Stimulated activated CD4-positive, alpha-beta T cell treated with anti-CD3 and anti-CD28 coated beads, TNF-alpha, amount 100 ng/mL, for 48 hours (primary cell): ENCODE measurements around the gene KHNYN.
"Not testable (repeated sequence)": the region's sequence is repeated elsewhere in the genome, so short reads cannot be mapped to it uniquely, and the experiment has no call there.

Experiments used
- DNase-seq, 3 donors: peaks; one replicate each; pipeline ENCODE4 v3.0.0-alpha.2; 2020; ENCODE audit warnings: low read depth in 3 of 3

Gene KHNYN

GRCh38 chr14:24473211-24473610, 43.5 kb downstream of the KHNYN start:
- no peak for DNase-seq

GRCh38 chr14:24475261-24475660, 45.5 kb downstream of the KHNYN start:
- no peak for DNase-seq

GRCh38 chr14:24479999-24480398, 50.2 kb downstream of the KHNYN start:
- DNase-seq: not testable (repeated sequence)

- DNase-seq: peak; percentile 19 to 41 (median 37)
Measured at GRCh38 chr14:24481622-24482324, 52.0 kb downstream of the KHNYN start.

GRCh38 chr14:24482699-24483303, 53.0 kb downstream of the KHNYN start:
- DNase-seq: not testable (repeated sequence)

- DNase-seq: no peak
Measured at GRCh38 chr14:24483604-24484252, 54.0 kb downstream of the KHNYN start.
